HG03097 (cell line): Measurements from ENCODE around the gene GPR148.
"Not testable (repeated sequence)": the region's sequence is repeated elsewhere in the genome, so short reads cannot be mapped to it uniquely, and the experiment has no call there.

Source experiments
- ATAC-seq: cut with Tn5 transposase; IDR thresholded peaks from one replicate; pipeline ENCODE4 v1.9.1; 2021; ENCODE audit not compliant: unreplicated experiment, low FRiP score

GPR148 gene

GRCh38 chr2:130728549-130729316 is at the start of gene GPR148:
TSS of gene GPR148 (plus strand) at chr2:130729070. CDS start at chr2:130729152, 82 bp downstream.
- ATAC-seq = no peak

- not testable (repeated sequence) for ATAC-seq
These were observed 36.7 kb upstream of the GPR148 start for GRCh38 chr2:130692041-130692770.

- not testable (repeated sequence) for ATAC-seq
These were observed 35.4 kb upstream of the GPR148 start for GRCh38 chr2:130693474-130693873.

GRCh38 chr2:130703250-130703649 is 25.6 kb upstream of the GPR148 start:
- not testable (repeated sequence) for ATAC-seq

- not testable (repeated sequence) for ATAC-seq
These were observed 14.1 kb upstream of the GPR148 start for GRCh38 chr2:130714795-130715194.

GRCh38 chr2:130720036-130720435 is 8.8 kb upstream of the GPR148 start:
- ATAC-seq = no peak

- no peak for ATAC-seq
These were observed 8.3 kb upstream of the GPR148 start for GRCh38 chr2:130720528-130720927.

GRCh38 chr2:130724455-130724854 is 4.4 kb upstream of the GPR148 start:
- ATAC-seq = no peak

GRCh38 chr2:130726614-130727180 is 2.2 kb upstream of the GPR148 start:
- ATAC-seq = no peak

GRCh38 chr2:130727286-130727924 is 1.5 kb upstream of the GPR148 start:
- ATAC-seq = peak; percentile 83

- ATAC-seq = no peak
These were observed 839 bp upstream of the GPR148 start for GRCh38 chr2:130728007-130728454.

- no peak for ATAC-seq
These were observed 741 bp downstream of the GPR148 start for GRCh38 chr2:130729322-130730299.

GRCh38 chr2:130732257-130732656 is 3.4 kb downstream of the GPR148 start:
- not testable (repeated sequence) for ATAC-seq

GRCh38 chr2:130735200-130735599 is 6.3 kb downstream of the GPR148 start:
- ATAC-seq = no peak

- ATAC-seq = no peak
These were observed 7.6 kb downstream of the GPR148 start for GRCh38 chr2:130736487-130736886.

- ATAC-seq = no peak
These were observed 8.7 kb downstream of the GPR148 start for GRCh38 chr2:130737592-130737991.

- no peak for ATAC-seq
These were observed 11.8 kb downstream of the GPR148 start for GRCh38 chr2:130740671-130741070.

GRCh38 chr2:130743278-130743677 is 14.4 kb downstream of the GPR148 start:
- no peak for ATAC-seq

GRCh38 chr2:130744287-130745117 is 15.6 kb downstream of the GPR148 start:
- ATAC-seq = no peak
